Mesenteric fat pad (tissue), 1 donor: ENCODE measurements around the gene INVS. TPM values are rescaled to one million over a fixed set of nuclear protein-coding genes. Genes with fewer than 3 reads are reported as not detected.
"Not testable (repeated sequence)": the region's sequence is repeated elsewhere in the genome, so short reads cannot be mapped to it uniquely, and the experiment has no call there.

ENCODE experiments used
- DNase-seq: peaks from one replicate; pipeline ENCODE4 v3.0.0-alpha.2; 2020; ENCODE audit warnings: low spot score
- total RNA-seq: library from RNA; stranded (reverse); fragmentation: NEBNext Ultra II Directional; extraction: Animal tissue kit (Norgen Biotek cat#: 25700); gene quantifications from one replicate; pipeline ENCODE4 v1.2.1, GENCODE V29; 2021
- donor health status: DM: yes; HTN: yes; CAD: no.

INVS gene
- total RNA-seq, 1 donor from 2014 or later = 22.4 TPM

DNA sequence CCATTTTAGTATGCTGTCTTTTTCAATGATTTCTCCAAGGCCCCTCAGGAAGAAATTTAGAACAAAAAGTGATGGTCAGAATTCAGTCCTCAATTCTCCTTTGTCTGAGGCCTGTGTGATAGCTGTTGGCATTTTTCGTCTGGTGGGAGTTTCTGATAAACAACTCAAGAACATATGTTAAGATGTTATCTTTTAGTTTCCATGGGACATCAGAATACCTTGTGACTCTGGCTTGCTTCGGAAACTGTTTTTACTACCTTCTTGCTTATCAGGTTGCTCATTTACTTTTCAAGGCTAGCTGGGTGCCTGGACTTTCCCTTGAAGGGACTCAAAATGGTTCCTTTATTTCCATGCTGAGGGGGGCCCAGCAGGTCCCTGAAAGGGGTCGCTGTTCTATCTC is 97.2 kb downstream of the INVS start:
- DNase-seq = no peak

DNA sequence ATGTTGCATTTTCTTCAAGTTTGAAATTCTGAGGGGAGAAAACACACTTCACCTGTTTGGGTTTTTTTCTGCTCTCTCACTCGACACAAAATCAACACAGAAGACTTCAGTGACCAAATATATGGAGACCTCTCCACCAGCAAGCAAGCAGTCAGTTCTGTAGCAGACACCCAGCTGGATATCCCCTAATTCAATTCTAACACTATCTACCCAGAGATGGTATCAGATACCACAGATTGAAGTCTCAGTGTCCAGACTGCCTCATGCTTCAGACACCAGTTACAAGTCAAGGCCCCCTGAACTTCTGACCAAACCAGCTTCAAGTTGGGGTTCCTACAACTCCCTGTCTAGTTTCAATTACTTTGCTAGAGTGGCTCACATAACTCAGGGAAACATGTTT is 97.8 kb downstream of the INVS start:
- no peak for DNase-seq

DNA sequence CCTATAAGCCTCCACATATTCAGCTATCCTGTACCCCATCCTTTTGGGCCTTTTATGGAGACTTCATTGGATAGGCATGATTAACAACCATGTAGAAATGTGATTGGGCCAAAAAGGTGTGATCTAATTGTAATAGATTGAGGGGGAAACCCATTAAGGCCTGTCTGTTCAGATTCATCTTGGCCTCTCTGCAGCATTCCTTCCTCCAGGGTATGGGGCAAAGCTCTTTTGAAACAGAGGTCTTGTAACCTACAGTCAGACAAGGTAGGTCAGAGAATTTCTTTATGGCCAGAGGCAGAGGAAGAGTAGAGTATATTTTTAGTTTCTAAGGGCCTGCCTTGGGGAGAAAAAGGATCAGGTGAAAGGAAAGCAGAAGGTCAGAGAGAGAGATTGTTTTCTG is 98.5 kb downstream of the INVS start:
- DNase-seq = no peak

DNA sequence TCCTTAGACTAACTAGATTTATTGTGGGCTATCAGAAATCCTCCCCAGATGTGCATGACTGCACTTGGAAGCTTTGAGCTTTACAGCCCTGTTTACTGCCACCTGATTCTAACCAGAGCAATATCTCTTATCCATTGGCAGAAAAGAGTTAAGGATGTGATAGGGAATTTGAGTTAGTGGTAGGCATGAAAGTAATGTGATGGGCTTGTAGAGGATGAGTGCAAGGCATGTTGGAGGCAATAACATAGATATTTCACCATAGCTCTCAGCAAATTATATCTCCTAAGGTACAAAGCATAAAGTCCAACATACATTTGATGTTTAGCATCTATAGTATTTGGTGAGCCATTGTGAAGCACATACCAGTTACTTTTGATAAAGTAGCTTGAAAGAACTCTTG is 103.8 kb downstream of the INVS start:
- no peak for DNase-seq

DNA sequence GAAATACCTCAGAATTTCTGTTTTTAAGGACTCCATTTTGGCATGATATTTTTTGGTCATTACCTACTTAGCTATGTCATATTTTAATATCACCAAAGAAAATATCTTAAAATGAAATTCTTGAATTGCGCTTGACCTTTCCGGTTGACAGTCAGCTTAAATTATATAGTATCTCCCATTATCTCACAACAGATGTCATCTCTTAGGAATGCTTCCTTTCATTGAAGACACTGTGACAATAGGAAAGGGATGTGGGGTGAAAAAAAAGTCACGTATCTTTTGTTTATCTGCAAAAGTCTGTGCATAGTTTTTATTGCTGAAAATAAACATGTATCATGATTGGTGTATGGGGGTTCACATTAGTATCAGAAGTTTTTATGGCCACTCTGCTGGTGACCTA is 105.8 kb downstream of the INVS start:
- DNase-seq = no peak

DNA sequence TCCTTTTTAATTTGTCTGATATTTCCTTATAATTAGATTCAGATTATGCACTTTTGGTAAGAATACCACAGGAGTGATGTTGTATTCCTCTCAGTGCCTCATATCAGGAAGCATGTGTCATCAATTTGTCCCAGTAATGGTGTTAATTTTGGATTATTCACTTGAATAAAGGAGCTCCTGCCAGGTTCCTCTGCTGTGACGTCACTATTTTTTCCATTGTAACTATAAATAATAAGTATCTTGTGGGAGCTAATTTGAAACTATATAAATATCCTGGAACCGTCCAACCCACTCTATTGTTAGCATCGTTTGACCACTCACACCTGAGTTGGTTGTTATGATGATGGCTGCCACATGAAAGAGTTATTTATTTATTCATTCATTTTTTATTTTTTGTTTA is 107.9 kb downstream of the INVS start:
- no peak for DNase-seq

DNA sequence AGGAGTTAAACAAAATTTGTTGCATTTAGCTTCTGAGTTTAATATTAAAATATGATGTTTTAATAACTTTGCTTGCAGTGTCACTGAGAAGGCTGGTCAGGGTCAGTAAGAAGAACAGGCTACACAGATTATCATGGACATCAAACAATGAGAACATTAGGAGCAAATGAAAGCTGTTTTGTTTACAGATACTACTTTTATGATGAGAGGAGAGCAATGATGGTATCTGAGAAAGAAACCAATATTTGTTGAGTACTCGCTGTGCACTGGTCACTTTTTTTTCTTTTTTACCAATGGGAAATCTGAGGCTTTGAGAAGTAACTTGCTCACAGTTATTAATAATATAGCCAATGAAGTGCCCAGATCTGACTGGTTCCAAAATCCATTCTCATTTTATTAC is 109.6 kb downstream of the INVS start:
- DNase-seq = no peak

DNA sequence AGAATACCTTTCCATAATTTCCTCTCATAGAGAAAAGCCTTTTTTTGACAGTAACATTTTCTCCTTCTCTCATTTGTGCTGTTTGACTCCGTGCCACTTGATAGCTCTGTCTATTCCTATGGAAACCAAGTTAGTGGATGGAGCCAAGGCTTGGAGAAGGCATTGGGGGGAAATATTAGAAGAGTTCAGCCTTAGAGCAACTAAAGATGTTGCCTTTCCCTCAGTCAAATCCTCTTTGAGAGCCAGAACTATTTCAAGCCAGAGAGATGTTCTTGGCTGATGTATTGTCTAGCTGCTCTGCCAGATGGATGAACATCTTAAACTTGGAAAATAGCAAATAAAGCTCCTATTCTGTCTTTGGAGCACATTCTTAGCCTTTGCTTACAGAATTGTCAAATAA is 112.4 kb downstream of the INVS start:
- no peak for DNase-seq

DNA sequence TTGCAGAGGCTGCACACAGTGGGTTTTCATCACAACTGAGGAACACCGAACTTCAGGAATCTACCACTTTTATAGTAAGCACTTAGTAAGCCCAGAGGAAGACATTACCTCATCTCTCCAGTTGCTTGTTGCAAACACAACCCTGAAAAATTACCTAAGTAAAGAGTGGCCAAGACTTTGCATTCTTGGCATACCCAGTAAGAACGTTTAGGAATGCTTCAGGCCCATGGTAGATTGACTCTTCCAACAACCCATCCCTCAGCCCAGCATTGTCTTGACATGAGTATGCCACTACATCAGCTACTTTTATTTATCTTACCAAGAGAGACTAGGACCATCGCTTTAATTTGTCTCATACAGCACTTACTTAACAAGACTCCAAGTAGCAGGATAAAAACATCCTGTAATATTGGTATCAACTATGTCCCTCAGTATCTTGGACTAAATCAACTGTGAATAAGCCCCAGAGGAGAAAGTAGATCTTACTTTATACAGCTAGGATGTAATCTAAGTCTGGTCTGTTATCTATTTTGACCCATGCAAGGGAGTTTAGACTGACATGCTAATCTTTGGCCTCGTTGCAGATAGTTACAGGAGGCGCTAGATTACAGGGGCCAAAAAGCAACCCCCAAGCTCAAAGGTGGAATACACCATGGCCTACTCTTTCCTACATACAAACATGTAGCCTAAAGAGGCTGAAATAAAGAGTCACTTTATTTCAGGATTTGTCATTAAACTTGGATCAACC is 114.9 kb downstream of the INVS start:
- DNase-seq = no peak

DNA sequence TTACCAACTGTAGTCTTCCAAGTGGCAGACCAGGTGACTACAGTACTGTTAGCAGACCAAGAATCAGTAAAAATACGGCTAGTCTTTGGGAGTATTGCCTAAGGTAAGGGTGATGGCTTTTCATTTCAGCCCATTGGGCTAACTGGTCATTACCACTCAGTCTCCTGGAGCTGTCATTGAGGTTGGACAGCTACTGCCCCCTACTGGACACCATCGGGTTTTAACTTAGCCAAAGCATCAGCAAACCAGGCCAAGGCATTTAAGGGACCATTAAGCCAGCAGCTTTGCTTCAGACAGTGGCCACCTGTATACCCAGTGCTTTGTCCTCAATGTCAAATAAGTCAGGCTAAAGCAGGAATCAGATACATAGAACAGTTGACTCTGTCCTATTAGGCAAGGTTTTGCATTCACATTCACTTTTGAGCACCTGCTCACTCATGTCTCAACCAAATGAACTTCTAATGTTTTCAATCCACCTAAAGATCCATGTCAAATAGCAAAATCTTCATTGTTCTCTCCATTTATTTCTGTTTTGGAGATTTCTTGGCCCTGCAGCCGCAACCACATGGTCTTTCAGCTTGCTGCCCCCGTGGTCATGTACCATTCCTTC is 117.2 kb downstream of the INVS start:
- no peak for DNase-seq

DNA sequence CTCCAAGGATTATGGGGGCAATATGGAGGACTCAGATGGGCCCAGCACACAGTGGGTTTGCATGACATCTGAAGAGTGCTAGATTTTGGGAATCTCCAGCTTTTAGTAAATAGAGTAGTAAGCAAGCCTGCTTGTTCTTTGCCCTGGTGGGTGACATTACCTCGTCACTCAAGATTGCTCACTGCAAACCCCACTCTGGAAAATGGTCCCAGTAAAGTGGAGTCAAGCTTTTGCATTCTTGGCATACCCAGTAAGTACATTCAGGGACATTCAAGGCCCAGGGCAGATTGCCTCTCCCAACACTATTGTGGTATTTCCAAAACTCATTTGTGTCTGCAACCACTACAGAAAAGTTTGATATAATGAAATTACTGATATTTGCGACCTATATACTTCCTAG is 118.5 kb downstream of the INVS start:
- no peak for DNase-seq

DNA sequence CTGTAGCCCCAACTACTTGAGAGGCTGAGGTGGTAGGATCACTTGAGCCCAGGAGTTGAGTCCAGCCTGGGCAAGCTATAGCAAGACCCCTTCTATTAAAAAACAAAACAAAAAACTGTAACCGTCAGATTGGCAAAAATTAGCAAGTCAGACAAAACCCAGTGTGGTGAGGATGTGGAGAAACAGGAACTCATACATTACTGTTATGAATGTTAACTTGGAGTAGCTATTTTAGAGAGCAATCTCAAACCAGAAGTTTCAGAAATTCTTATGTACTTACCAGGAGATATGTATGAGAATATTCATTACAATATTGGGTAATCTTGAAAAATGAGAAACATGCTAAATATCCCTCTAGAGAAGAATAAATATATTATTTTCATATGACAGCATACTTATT is 120.3 kb downstream of the INVS start:
- no peak for DNase-seq

DNA sequence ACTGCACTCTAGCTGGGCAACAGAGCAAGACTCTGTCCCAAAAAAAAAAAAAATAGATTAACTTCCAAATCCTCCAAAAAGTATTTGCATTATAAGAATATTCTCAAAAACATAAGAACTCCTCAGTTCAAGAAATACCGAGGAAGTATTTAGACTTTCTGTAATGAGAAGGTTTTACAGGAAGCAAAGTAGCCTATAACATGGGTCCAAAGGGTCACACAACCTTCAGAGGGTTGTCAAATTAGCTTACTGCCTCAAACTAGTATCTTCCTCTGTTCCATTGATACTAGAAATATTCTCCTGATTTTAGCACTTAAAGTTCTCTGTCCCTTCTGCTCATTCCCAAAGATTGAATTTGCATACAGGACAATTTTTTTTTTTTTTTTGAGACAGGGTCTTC is 121.9 kb downstream of the INVS start:
- DNase-seq = no peak

DNA sequence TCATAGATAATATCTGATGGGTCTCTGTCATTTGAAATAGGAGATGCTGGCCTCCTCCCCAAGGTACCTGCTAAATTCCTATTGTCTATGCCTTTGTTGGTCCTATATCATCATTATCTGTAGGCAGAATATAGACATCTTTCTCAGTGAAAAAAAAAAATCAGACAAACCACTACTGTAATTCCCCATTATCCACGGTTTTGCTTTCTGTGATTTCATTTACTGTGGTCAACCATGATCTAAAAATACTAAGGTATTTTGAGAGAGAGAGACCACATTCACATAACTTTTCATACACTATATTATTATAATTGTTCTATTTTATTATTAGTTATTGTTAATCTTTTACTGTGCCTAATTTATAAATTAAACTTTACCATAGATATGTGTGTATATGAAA is 122.5 kb downstream of the INVS start:
- no peak for DNase-seq

DNA sequence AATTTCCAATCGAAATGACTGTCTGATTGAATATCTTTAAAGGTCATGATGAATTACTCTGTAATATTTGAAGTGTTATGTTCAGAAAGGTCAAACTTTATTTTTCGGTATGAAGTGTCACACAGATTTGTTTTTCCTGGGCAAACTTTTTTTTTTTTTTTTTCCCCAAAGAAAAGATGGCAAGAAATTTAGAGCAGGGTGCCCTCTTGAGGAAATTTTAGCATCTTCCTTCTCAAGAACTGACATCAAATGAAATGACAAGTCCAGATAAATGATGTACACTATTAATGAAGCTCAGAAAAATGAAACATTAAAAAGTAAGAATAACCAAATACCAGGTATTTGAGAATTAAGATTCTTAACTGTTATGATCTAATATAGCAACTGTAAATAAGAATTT is 123.6 kb downstream of the INVS start:
- DNase-seq = no peak

DNA sequence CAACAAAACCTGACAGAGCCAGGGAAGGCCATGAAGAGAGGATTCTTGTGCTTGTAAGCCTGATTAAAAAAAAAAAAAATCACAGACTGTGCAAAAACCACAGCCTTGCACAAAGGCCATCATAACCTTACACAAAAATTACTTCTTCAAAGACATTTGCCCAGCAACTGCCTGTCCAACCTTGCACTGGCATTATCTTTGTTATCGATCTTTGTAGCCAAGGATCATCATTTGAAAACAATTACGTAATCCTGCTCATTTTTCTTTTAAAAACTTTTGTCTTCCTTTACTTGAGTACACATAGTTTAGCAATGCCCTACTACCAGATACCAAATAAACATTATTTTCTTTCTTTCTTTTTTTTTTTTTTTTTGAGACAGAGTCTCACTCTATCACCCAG is 128.6 kb downstream of the INVS start:
- DNase-seq = no peak

DNA sequence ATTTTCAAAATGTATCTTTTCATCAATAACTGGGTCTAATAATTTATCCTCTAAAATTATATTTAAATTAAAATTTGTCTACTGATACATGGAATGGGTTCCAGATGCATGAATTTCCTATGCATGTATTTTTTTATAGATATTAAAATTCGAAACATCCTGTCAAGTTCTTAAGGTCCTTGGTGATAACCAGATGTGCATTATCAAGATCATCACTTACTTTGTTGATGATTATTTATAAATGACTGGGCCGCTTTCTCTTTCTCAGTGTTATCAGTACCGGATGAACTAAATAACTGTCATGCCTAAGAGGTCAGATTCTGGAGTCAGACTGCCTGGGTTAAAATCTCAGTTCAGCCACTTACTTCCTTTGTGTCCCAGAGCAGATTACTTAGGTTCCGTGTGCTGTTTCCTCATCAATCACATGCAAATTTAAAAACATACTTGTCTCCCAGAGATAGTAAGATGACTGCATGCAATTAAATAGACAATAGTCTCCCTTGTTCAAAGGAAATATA is 129.4 kb downstream of the INVS start:
- no peak for DNase-seq

DNA sequence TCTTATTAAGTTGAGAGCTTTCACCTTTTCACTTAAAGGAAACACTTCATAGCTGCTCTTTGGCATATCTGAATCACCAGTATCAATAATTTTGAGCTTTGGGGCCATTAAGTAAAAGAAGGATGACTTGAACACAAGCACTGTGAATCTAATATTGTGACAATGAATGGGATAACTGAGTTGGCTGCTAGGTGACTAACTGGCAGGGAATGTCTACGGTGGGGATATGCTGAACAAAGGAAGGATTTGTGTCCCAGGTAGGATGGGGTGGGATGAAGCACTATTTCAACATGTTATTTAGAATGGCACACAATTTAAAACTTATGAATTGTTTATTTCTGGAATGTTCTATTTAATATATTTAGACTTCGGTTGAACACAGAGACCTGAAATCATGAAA is 130.1 kb downstream of the INVS start:
- no peak for DNase-seq

DNA sequence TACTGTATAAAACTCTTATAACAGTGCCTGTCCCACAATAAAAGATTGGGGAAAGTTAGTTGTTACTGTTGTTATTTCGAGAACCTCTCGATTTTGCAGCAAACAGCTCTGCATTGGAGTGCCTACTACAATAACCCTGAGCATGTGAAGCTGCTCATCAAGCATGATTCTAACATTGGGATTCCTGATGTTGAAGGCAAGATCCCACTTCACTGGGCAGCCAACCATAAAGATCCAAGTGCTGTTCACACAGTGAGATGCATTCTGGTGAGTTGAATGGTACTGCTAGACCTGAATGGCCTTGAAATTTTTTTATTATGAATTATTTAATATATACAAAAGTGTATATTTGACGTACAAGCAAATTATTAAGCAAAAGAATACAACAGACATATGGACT is 130.5 kb downstream of the INVS start:
- DNase-seq = no peak

DNA sequence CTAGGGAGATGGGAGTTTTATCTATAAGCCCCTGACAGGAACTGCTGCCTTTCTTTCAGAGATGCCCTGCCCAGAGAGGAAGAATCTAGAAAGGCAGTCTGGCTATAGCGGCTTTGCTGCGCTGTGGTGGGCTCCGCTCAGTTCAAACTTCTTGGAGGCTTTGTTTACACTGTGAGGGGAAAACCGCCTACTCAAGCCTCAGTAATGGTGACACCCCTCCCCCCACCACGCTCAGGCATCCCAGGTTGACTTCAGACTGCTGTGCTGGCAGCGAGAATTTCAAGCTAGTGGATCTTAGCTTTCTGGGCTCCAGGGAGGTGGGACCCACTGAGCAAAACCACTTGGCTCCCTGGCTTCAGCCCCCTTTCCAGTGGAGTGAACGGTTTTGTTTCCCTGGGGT is 137.9 kb downstream of the INVS start:
- not testable (repeated sequence) for DNase-seq

DNA sequence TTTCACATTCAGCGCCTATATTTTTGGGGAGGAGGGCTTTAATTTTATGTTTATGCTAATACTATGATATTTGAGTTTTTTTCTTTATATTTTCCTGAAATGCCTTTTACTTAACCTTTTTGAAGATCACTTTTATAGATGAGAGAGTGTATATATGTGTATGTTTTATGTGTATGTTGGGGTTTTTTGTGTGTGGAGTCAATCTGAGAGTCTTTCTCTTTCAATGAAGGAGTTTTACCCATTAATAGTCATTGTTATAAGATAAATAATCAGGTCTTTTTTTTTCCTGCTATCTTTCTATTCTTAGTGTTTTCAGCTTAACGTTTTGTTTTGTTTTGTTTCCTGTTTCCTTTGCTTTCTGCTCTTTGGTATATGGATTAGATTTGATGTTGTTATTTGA is 141.5 kb downstream of the INVS start:
- DNase-seq = no peak

DNA sequence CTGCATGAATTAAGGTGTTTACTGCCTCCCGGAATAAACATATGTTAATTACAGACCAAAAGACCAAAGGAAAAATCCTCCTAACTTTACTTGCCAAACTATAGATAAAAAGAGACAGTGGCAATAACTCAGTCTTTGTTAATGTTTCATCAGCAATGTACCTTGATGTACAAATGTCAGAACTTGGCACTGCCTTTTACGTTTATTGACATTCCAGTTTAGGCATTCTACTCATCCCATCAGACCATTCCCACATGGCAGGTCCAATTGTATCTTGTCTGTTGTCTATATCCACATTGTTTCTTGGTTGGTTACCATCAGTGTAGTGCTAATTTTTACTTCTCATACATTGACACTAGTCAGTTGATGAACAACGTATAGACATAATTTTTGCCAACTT is 168.2 kb downstream of the INVS start:
- DNase-seq = no peak

DNA sequence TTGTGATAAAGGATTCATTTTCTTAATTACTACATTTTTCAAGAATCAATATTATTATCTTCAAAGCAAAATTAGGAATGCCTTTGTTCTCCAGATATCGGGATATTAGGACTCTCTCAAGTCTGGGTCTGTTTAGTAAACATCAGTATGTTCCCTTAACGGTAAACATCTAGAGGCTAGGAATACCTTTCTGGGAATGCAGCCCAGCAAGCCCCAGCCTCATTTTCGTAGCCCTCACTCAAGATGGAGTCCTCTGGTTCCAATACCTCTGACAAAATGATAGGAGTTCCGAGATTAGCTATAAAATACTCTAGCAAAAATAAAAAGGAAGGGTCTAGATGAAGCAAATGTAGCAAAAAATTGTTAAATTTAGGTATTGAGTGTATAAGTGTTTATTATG is 169.2 kb downstream of the INVS start:
- no peak for DNase-seq
